K562 (cell line): ENCODE measurements around the gene ARL14. TPM values are rescaled to one million over a fixed set of nuclear protein-coding genes. Genes with fewer than 3 reads are reported as not detected.

Experiments used
- ATAC-seq: fragments of 200-7000 bp; cut with Tn5 transposase; 3 replicates; pipeline ENCODE4 v1.9.1; 2020; ENCODE audit warnings: moderate library complexity
- BruUV-seq: library from RNA; stranded (reverse); fragments of 400-500 nt; replicated peaks from 2 replicates; lab custom pipeline; 2021; lab: Mats Ljungman, UMichigan
- CTCF ChIA-PET: fragments of 300-600 bp; formaldehyde crosslinking; extraction: SDS; loops from one replicate; lab custom pipeline; 2021; ENCODE audit warnings: low intra/inter-chr PET ratio; lab: Yijun Ruan, JAX
- POLR2A ChIA-PET: fragments of 300-600, 350-650 bp; sonication (Branson Sonifier 250); formaldehyde crosslinking; extraction: SDS; loops from one replicate; lab custom pipeline; 2021; ENCODE audit warnings: antibody characterized with exemption, inconsistent platforms; lab: Yijun Ruan, JAX
- DNase-seq, 4 experiments: peaks; one replicate each; pipeline versions ENCODE4 v3.0.0 to v3.0.0-alpha.2; 2011 to 2018; ENCODE audit warnings: low spot score in 3 of 4, mixed read lengths in 3 of 4; ENCODE audit errors: extremely low read depth in 1 of 4
- FAIRE-seq: peaks from 2 replicates; lab custom pipeline; 2011; peaks lifted over from hg19 to GRCh38; lab: Jason Lieb, UNC
- H2AFZ ChIP-seq: 2 replicates; pipeline ENCODE4 v1.6.0; 2011; ENCODE audit warnings: low read depth, low read length, control low read depth, inconsistent platforms
- H3K27ac ChIP-seq: fragments of 200-600 bp; 3 replicates; pipeline ENCODE4 v1.8.0; 2011; ENCODE audit warnings: low read depth, mild to moderate bottlenecking, control low read depth, inconsistent platforms, low read length, moderate library complexity, mixed read lengths; ENCODE audit errors: extremely low read depth
- H3K27me3 ChIP-seq, 2 experiments: fragments of 300-600 bp in 1 of 2; 2 replicates in 1 of 2; 3 replicates in 1 of 2; pipeline versions ENCODE4 v1.6.0 to v1.8.0; 2011; ENCODE audit warnings: inconsistent platforms in 2 of 2, low read length in 2 of 2, mild to moderate bottlenecking in 1 of 2, mixed read lengths in 1 of 2, moderate library complexity in 1 of 2; ENCODE audit not compliant: control insufficient read depth in 2 of 2, insufficient read depth in 2 of 2
- H3K36me3 ChIP-seq: fragments of 300-600 bp; 3 replicates; pipeline ENCODE4 v1.8.0; 2011; ENCODE audit warnings: mild to moderate bottlenecking, low read length, inconsistent platforms; ENCODE audit not compliant: control insufficient read depth, insufficient read depth
- H3K4me1 ChIP-seq, 2 experiments: fragments of 200-600 bp in 1 of 2; replicated peaks in 1 of 2; 2 replicates in 1 of 2; 3 replicates in 1 of 2; pipeline versions ENCODE4 v1.5.1 to v1.8.0; 2011; ENCODE audit warnings: inconsistent platforms in 2 of 2, low read length in 2 of 2, mild to moderate bottlenecking in 1 of 2, mixed read lengths in 1 of 2, moderate library complexity in 1 of 2; ENCODE audit not compliant: control insufficient read depth in 2 of 2, insufficient read depth in 2 of 2
- H3K4me2 ChIP-seq: 2 replicates; pipeline ENCODE4 v1.6.1; 2011; ENCODE audit warnings: low read length, control low read depth, inconsistent platforms, mixed read lengths; ENCODE audit not compliant: insufficient read depth
- H3K4me3 ChIP-seq: fragments of 200-600 bp; sonication (generic), shearing (Covaris generic); 2 replicates; pipeline ENCODE4 v1.5.1; 2016; ENCODE audit warnings: control low read depth, inconsistent platforms
- H3K79me2 ChIP-seq: fragments of 200-600 bp; 3 replicates; pipeline ENCODE4 v1.8.0; 2011; ENCODE audit warnings: low read length, inconsistent platforms; ENCODE audit not compliant: control insufficient read depth, insufficient read depth
- H3K9ac ChIP-seq, 2 experiments: 2 replicates each; pipeline versions ENCODE4 v1.6.0 to v1.6.1; 2011; ENCODE audit warnings: low read depth in 2 of 2, low read length in 2 of 2, control low read depth in 1 of 2, inconsistent platforms in 1 of 2, mild to moderate bottlenecking in 1 of 2, mixed read lengths in 1 of 2; ENCODE audit not compliant: insufficient read depth in 1 of 2
- H3K9me1 ChIP-seq: one replicate; pipeline ENCODE4 v1.6.0; 2011; ENCODE audit warnings: inconsistent platforms, mild to moderate bottlenecking, low read length, moderate library complexity; ENCODE audit not compliant: control insufficient read depth, insufficient read depth
- H3K9me3 ChIP-seq: replicated peaks from 2 replicates; pipeline ENCODE4 v1.5.1; 2011; ENCODE audit warnings: low read depth, low read length, inconsistent platforms; ENCODE audit not compliant: control insufficient read depth, insufficient read depth
- H4K20me1 ChIP-seq: replicated peaks from 2 replicates; pipeline ENCODE4 v1.6.1; 2011; ENCODE audit warnings: low read length, inconsistent platforms, mixed read lengths; ENCODE audit not compliant: control insufficient read depth, insufficient read depth
- ATF7 ChIP-seq: fragments of 450-650 bp; IDR thresholded peaks from 2 replicates; pipeline ENCODE4 v1.7.1; 2014; ENCODE audit warnings: mild to moderate bottlenecking, moderate library complexity
- CC2D1A ChIP-seq: fragments of 450-650 bp; IDR thresholded peaks from 2 replicates; pipeline ENCODE4 v1.6.1; 2017; ENCODE audit warnings: mild to moderate bottlenecking
- FOXJ2 ChIP-seq: fragments of 200-800 bp; sonication (Bioruptor generic); IDR thresholded peaks from 2 replicates; pipeline ENCODE4 v1.6.1; 2016; ENCODE audit warnings: missing genetic modification characterization, missing compliant biosample characterization
- HNRNPH1 ChIP-seq: fragments of 200-400 bp; formaldehyde crosslinking; optimal IDR thresholded peaks from 2 replicates; pipeline ENCODE3; 2017; ENCODE audit warnings: low read depth, mild to moderate bottlenecking, low read length, moderate library complexity
- KLF6 ChIP-seq: fragments of 250-450 bp; sonication (Bioruptor Pico); IDR thresholded peaks from 2 replicates; pipeline ENCODE4 v1.4.0; 2020; ENCODE audit warnings: mild to moderate bottlenecking, moderate library complexity, borderline replicate concordance
- NBN ChIP-seq: fragments of 450-650 bp; IDR thresholded peaks from 2 replicates; pipeline ENCODE4 v1.6.1; 2016; ENCODE audit warnings: low read depth, mild to moderate bottlenecking
- NFIX ChIP-seq: fragments of 250-450 bp; sonication (Bioruptor Pico); IDR thresholded peaks from 2 replicates; pipeline ENCODE4 v1.4.0; 2020; ENCODE audit warnings: low read depth, mild to moderate bottlenecking, moderate library complexity
- NR4A1 ChIP-seq, 2 experiments: fragments of 250-450 bp in 1 of 2; fragments of 450-650 bp in 1 of 2; sonication (Bioruptor Pico) in 1 of 2; IDR thresholded peaks; 2 replicates each; pipeline versions ENCODE4 v1.4.0 to v1.6.1; 2016 to 2020; ENCODE audit warnings: mild to moderate bottlenecking in 2 of 2, missing compliant biosample characterization in 1 of 2, missing genetic modification characterization in 1 of 2, moderate library complexity in 1 of 2
- POLR2A ChIP-seq: fragments of 450-650 bp; conservative IDR thresholded peaks from 2 replicates; pipeline ENCODE4 v1.6.1; 2016
- POLR2B ChIP-seq: fragments of 450-650 bp; IDR thresholded peaks from 2 replicates; pipeline ENCODE4 v1.6.1; 2018; ENCODE audit warnings: low read depth; ENCODE audit not compliant: partially characterized antibody
- PTBP1 ChIP-seq: fragments of 200-400 bp; formaldehyde crosslinking; IDR thresholded peaks from 2 replicates; pipeline ENCODE4 v1.6.1; 2017; ENCODE audit warnings: low read depth, low read length
- RAD21 ChIP-seq, 2 experiments: fragments of 250-450 bp in 1 of 2; fragments of 450-650 bp in 1 of 2; sonication (Bioruptor Pico) in 1 of 2; formaldehyde crosslinking in 1 of 2; IDR thresholded peaks in 1 of 2; conservative IDR thresholded peaks in 1 of 2; 2 replicates each; pipeline versions ENCODE4 v1.4.0 to v1.8.0; 2020 to 2022; ENCODE audit warnings: mild to moderate bottlenecking in 2 of 2, moderate library complexity in 1 of 2
- SETDB1 ChIP-seq: IDR thresholded peaks from one replicate; pipeline ENCODE4 v1.6.1; 2012; ENCODE audit warnings: low read length, control low read depth, inconsistent platforms
- SMC3 ChIP-seq: conservative IDR thresholded peaks from 2 replicates; pipeline ENCODE4 v1.6.1; 2011; ENCODE audit warnings: low read depth, low read length, improper control_type of control experiment; ENCODE audit not compliant: insufficient read depth
- STAT5B ChIP-seq: fragments of 250-450 bp; sonication (Bioruptor Pico); IDR thresholded peaks from 2 replicates; pipeline ENCODE4 v1.8.0; 2021; ENCODE audit warnings: mild to moderate bottlenecking, inconsistent platforms
- U2AF2 ChIP-seq: fragments of 200-400 bp; formaldehyde crosslinking; optimal IDR thresholded peaks from 2 replicates; pipeline ENCODE3; 2017; ENCODE audit warnings: low read depth, mild to moderate bottlenecking, low read length
- WGBS: fragments of 100-300 bp; shearing (Covaris generic); methylation state at CpG from one replicate; pipeline ENCODE4 v1.1.6; 2016; ENCODE audit warnings: low coverage, mixed read lengths; ENCODE audit not compliant: insufficient coverage; ENCODE audit errors: missing lambda C conversion rate; 5-methylcytosine and 5-hydroxymethylcytosine counted together
- in situ Hi-C: fragments of 300-500 bp; cut with MboI; formaldehyde crosslinking; loops from 4 replicates; pipeline ENCODE4 v1.15.0; 2018; ENCODE audit warnings: inconsistent platforms, mixed read lengths
- intact Hi-C: fragments of 100-400 bp; cut with micrococcal nuclease; formaldehyde crosslinking; loops from 2 replicates; pipeline ENCODE4 v1.14.2; 2022
- polyA plus RNA-seq, 8 experiments: library from polyadenylated mRNA; depleted of rRNA in 4 of 8; stranded (reverse) in 5 of 8; unstranded in 3 of 8; fragments of >200 nt; fragmentation: Nextera tagmentation in 2 of 8; fragmentation: Illumina TruSeq in 1 of 8; extraction: Ambion mirVana in 2 of 8; extraction: Trizol in 1 of 8; gene quantifications; 2 replicates each; pipeline versions ENCODE4 v1.2.1 to v1.2.3, GENCODE V29; 2011 to 2014; ENCODE audit warnings: inconsistent platforms in 1 of 8, missing spikeins in 1 of 8
- total RNA-seq, 7 experiments: library from RNA; depleted of rRNA in 6 of 7; stranded (reverse); fragments of >200 nt in 6 of 7; fragmentation: Illumina TruSeq in 2 of 7; extraction: Trizol in 2 of 7; gene quantifications; 2 replicates each; pipeline versions ENCODE4 v1.2.1 to v1.2.3, GENCODE V29; 2011 to 2021; ENCODE audit warnings: low replicate concordance in 1 of 7
- TF ChIP-seq, protein P1 (sequence below): sonication (generic); formaldehyde crosslinking; IDR thresholded peaks from 2 replicates; pipeline ENCODE4 v1.8.0; 2022; ENCODE audit warnings: missing genetic modification reagents, mild to moderate bottlenecking, borderline replicate concordance
- TF ChIP-seq, protein P2 (sequence below): fragments of 250-450 bp; sonication (Bioruptor Pico); IDR thresholded peaks from 2 replicates; pipeline ENCODE4 v1.8.0; 2022; ENCODE audit warnings: inconsistent platforms

The ARL14 gene
- total and polyA plus RNA-seq, 9 of the 15 experiments (the other 6 are each of a cell fraction or from before 2014, with no cell fraction given), result not detected

DNA sequence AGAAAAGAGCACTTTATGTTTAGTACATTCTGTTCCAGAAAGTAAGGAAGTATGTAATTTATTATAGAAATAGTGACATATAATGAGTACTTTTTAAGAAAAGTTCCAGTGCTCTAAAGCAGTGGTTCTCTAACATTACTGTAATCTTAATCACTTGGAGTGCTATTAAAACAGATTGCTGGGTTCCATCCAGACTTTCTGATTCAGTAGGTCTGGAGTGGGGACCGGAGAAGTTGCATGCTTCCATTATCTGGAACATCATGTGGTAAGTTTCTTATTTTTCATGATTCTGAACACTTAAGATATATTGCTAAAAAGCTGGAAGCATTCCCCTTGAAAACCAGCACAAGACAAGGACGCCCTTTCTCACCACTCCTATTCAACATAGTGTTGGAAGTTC lies 47.5 kb upstream of the ARL14 start (continued):
- TF ChIP-seq, protein P1, sequence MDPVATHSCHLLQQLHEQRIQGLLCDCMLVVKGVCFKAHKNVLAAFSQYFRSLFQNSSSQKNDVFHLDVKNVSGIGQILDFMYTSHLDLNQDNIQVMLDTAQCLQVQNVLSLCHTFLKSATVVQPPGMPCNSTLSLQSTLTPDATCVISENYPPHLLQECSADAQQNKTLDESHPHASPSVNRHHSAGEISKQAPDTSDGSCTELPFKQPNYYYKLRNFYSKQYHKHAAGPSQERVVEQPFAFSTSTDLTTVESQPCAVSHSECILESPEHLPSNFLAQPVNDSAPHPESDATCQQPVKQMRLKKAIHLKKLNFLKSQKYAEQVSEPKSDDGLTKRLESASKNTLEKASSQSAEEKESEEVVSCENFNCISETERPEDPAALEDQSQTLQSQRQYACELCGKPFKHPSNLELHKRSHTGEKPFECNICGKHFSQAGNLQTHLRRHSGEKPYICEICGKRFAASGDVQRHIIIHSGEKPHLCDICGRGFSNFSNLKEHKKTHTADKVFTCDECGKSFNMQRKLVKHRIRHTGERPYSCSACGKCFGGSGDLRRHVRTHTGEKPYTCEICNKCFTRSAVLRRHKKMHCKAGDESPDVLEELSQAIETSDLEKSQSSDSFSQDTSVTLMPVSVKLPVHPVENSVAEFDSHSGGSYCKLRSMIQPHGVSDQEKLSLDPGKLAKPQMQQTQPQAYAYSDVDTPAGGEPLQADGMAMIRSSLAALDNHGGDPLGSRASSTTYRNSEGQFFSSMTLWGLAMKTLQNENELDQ (CRISPR knock-in tag), result no peak
- no peak for TF ChIP-seq RAD21 (CRISPR knock-in tag; conservative IDR thresholded peaks at IDR 0.05 in 1 of 2, IDR thresholded peaks at IDR 0.05 in 1 of 2)
- TF ChIP-seq U2AF2, result no peak
- TF ChIP-seq KLF6, result no peak
- no peak for TF ChIP-seq SETDB1

DNA sequence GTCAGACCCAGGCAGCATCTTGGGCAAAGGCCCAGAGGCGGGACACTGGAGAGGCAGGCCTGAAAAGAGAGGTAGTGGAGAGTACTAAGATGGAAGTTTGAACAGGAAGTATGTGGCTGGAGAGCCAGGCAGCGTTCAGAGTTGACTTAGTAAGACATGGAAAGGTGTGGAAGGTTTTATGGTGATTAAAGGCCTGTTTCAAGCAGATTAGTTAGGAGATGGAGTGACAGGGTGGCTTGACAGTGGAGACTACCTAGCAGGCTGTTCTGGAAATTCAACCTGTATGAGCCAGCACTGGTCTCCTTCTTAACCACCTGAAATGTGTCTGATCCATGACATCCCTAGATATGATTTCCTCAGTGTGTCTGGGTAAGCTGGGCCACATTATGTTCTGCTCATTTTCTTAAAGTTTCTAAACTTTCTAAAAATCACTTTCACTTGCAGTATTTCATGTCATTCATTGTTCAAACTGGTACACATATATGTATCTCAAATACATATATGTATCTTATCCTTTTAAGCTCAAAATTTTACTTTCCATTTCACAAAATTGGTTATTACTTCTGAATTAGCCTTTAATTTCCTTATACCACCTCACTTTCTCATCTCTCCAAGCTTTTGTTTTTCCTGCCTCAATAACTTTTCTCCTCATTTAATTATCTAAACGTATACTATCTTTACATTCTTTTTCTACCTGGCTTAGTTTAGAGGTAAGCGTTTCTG lies 43.4 kb upstream of the ARL14 start:
- in situ Hi-C loops, result no loop called here
- DNase-seq (no peak), FAIRE-seq (no peak), ATAC-seq (no peak)
- CTCF ChIA-PET, result no interaction called here
- 2% methylated on average over 4 of the region's 4 CpGs for WGBS
- H3K36me3 ChIP-seq, result no peaks in the 10 kb centered on the region
- H3K9me1 ChIP-seq, result no peaks in the 10 kb centered on the region
- no peak overlapping the region for H3K4me3 ChIP-seq
- H2AFZ ChIP-seq, result no peak overlapping the region
- H3K9me3 ChIP-seq, result no peaks in the 10 kb centered on the region
- no peak overlapping the region for H3K9ac ChIP-seq
- no peaks in the 10 kb centered on the region for H4K20me1 ChIP-seq
- H3K27ac ChIP-seq, result no peak overlapping the region
- POLR2A ChIA-PET, result no interaction called here
- no peaks in the 10 kb centered on the region for H3K4me1 ChIP-seq
- BruUV-seq, result no TSS peak
- intact Hi-C loops, result no loop called here
- H3K4me2 ChIP-seq, result no peak overlapping the region
- no peaks in the 10 kb centered on the region for H3K27me3 ChIP-seq
- no peaks in the 10 kb centered on the region for H3K79me2 ChIP-seq
- TF ChIP-seq STAT5B (CRISPR knock-in tag), result no peak
- no peak for TF ChIP-seq SMC3
- TF ChIP-seq CC2D1A, result no peak
- no peak for TF ChIP-seq POLR2B
- TF ChIP-seq FOXJ2 (tag), result no peak
- no peak for TF ChIP-seq NR4A1 (CRISPR knock-in tag; IDR thresholded peaks at IDR 0.05)
- TF ChIP-seq NR4A1 (tag; IDR thresholded peaks at IDR 0.05), result no peak
- no peak for TF ChIP-seq HNRNPH1
- TF ChIP-seq NBN, result no peak
- TF ChIP-seq ATF7, result no peak
- TF ChIP-seq PTBP1, result no peak
- TF ChIP-seq POLR2A, result no peak
- TF ChIP-seq, protein P2, sequence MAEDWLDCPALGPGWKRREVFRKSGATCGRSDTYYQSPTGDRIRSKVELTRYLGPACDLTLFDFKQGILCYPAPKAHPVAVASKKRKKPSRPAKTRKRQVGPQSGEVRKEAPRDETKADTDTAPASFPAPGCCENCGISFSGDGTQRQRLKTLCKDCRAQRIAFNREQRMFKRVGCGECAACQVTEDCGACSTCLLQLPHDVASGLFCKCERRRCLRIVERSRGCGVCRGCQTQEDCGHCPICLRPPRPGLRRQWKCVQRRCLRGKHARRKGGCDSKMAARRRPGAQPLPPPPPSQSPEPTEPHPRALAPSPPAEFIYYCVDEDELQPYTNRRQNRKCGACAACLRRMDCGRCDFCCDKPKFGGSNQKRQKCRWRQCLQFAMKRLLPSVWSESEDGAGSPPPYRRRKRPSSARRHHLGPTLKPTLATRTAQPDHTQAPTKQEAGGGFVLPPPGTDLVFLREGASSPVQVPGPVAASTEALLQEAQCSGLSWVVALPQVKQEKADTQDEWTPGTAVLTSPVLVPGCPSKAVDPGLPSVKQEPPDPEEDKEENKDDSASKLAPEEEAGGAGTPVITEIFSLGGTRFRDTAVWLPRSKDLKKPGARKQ (CRISPR knock-in tag), result no peak
- TF ChIP-seq NFIX, result no peak
